Measurements from ENCODE around the gene RMDN2.
"Not testable (repeated sequence)": the region's sequence is repeated elsewhere in the genome, so short reads cannot be mapped to it uniquely, and the experiment has no call there.

The RMDN2 gene

DNA sequence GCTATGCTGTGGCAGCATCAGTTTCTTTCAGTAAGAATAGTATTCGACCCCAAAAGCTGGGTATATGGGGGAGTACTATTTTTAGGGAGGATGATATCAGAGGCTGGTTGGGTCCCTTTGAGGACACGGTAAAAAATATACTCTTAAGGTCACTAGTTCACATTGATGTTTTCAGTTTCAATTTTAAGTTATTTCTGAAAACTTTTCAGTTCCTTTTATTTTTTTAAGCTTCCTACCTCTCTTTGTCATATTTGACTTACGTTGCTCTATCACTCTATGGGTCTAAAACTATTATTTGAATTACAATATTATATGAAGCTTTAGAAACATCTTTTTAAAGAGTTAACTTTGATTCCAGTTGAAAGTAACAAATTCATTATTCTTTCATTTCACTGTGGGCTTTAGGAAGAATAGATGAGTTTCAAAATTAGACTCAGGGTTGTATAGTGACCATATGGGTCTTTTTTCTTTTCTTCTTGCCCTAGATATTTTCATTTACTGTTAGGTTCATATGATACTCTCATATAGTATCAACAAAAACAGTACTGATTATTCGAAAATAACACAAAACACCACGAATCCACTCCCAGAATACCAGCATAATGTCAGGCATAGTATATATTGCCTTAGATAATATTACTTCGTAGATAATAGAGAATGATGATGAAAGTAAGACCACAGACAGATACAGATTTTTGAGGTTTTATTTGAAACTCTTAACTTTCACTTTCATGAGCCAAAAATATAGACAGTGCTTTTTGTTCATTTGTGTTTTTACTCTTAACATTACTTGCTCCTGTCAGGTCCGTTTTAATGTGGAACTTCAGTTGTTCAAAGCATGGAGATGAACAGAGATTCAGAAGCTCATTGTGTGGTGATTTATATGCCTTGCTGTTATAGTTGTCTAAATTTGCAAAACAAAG is 9.8 kb downstream of the RMDN2 start:
- DNase-seq: no peak

DNA sequence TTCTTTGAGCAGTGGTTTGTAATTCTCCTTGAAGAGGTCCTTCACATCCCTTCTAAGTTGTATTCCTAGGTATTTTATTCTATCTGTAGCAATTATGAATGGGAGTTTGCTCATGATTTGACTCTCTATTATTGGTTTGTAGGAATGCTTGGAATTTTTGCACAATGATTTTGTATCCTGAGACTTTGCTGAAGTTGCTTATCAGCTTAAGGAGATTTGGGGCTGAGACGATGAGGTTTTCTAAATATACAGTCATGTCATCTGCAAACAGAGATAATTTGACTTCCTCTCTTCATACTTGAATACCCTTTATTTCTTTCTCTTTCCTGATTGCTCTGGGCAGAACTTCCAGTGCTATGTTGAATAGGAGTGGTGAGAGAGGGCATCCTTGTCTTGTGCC is 12.5 kb downstream of the RMDN2 start:
- DNase-seq: not testable (repeated sequence)

DNA sequence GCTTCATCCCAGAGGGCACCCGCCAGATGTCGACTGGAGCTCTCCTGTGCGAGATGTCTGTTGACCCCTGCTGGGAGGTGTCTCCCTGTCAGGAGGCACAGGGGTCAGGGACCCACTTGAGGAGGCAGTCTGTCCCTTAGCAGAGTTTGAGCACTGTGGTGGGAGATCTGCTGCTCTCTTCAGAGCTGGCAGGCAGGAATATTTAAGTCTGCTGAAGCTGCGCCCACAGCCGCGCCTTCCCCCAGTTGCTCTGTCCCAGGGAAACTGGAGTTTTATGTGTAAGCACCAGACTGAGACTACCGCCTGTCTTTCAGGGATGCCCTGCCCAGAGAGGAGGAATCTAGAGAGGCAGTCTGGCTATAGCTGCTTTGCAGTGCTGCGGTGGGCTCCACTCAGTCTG is 16.2 kb downstream of the RMDN2 start:
- DNase-seq: not testable (repeated sequence)

DNA sequence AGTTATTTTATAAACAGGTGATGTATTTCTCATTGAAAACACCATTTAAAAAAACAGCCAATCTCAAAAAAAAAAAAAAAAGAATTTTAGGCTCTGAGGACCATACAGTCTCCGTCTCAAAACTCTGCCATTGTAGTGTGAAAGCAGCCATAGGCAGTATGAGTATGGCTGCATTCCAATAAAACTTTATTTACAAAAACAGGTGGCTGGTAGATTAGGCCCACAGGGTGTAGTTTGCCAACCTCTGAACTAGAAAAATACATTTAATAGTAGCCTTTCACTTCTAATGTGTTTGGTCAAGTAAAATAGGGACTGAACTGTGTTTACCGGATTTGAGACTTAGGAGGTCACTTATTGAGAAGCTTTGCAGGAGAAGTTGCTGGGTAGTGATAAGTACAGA is 19.2 kb downstream of the RMDN2 start:
- DNase-seq: no peak

DNA sequence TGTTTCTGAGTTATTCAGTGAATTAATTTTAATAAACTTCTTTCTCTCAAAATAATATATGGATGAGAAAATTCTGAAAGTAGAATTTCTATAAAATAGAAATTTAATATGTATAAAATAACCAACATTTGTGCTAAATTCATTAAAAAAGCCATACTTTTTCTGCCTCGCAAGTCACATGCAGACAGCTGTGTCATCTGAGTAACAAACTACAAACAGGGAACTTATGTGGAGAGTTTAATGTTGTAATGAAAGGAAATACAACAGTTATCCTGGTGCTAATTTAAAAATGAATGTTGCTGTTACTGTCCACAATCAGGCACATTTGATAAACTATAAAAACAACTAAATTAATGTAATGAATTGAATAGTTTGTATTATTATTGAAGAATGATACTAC is 22.2 kb downstream of the RMDN2 start:
- DNase-seq: no peak

DNA sequence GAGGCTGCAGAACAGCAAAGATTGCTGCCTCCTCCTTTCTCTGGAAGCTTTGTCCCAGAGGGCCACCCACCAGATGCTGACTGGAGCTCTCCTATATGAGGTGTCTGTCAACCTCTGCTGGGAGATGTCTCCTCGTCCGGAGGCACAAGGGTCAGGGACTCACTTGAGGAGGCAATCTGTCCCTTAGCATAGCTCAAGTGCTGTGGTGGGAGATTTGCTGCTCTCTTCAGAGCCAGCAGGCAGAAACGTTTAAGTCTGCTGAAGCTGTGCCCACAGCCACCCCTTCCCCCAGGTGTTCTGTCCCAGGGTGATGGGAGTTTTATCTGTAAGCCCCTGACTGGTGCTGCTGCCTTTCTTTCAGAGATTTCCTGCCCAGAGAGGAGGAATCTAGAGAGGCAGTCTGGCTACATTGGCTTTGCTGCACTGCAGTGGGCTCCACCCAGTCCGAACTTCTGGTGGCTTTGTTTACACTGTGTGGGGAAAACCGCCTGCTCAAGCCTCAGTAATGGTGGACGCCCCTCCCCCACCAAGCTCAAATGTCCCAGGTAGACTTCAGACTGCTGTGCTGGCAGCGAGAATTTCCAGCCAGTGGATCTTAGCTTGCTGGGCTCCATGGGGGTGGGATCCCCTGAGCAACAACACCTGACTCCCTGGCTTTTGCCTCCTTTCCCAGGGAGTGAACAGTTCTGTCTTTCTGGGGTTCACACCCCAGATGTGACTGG is 37.1 kb downstream of the RMDN2 start:
- not testable (repeated sequence) for DNase-seq

DNA sequence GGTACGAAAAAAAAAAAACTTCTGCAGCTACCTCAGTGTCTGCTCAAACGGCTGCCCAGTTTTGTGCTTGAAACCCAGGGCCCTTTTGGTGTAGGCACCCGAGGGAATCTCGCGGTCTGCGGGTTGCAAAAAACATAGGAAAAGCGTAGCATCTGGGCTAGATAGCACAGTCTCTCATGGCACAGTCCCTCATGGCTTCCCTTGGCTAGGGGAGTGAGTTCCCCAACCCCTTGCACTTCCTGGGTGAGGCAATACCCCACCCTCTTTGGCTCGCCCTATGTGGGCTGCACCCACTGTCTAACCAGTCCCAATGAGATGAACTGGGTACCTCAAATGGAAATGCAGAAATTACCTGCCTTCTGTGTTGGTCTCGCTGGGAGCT is 37.6 kb downstream of the RMDN2 start:
- DNase-seq: not testable (repeated sequence)

DNA sequence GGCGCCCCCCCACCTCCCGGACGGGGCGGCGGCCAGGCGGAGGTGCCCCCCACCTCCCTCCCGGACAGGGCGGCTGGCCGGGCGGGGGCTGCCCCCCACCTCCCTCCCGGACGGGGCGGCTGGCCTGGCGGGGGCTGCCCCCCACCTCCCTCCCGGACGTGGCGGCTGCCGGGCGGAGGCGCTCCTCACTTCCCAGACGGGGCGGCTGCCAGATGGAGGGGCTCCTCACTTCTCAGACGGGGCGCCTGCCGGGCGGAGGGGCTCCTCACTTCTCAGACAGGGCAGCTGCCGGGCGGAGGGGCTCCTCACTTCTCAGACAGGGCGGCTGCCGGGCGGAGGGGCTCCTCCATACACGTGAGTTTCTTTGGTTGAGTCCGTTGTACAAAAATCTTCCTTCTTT is 38.8 kb downstream of the RMDN2 start:
- not testable (repeated sequence) for DNase-seq

DNA sequence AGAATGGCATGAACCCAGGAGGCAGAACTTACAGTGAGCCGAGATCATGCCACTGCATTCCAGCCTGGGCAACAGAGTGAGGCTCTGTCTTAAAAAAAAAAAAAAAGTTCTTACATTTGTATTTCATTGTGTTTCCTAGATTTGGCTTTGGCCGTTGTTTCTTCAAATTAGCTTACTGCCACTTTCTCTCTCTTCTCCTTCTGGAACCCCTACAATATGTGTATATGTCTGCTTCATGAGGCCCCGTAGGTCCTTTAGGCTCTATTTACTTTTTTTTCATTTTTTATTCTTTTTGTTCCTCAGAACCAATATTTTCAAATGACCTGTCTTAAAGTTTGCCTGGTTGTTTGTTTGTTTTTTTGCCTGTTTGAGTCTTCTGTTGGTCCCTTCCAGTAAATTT is 41.2 kb downstream of the RMDN2 start:
- no peak for DNase-seq

DNA sequence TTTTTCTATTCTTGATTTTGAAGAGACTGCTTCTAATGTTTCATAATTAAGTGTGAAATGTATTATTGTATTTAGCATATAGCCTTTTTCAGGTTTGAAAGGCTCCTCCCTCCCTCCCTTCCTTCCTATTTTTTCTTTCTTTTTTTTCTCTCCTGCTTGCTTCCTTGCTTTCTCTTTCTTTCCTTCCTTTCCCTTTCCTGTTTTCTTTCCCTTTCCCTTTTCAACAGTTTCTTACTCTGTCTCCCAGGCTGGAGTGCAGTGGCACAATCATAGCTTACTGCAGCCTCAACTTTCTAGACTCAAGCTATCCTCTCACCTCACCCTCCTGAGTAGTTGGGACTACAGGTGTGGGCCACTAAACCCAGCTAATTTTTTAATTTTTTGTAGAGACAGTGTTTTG is 44.6 kb downstream of the RMDN2 start:
- DNase-seq: no peak

DNA sequence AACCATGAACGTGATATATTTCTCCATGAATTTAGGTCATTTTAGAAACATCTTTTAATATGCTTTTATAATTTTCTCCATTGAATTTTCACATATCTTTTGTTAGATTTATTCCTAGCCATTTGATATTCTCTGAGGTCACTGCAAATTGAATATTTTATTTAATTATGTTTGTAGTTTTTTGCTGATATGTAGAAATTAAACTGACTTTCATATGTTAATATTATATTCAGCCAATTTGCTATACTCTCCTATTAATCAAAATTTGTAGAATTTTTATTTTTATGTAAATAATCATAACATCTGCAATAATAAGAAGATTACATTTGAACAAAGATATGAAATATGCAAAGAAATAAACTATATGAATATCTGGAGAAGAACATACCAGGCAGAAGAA is 46.9 kb downstream of the RMDN2 start:
- no peak for DNase-seq

DNA sequence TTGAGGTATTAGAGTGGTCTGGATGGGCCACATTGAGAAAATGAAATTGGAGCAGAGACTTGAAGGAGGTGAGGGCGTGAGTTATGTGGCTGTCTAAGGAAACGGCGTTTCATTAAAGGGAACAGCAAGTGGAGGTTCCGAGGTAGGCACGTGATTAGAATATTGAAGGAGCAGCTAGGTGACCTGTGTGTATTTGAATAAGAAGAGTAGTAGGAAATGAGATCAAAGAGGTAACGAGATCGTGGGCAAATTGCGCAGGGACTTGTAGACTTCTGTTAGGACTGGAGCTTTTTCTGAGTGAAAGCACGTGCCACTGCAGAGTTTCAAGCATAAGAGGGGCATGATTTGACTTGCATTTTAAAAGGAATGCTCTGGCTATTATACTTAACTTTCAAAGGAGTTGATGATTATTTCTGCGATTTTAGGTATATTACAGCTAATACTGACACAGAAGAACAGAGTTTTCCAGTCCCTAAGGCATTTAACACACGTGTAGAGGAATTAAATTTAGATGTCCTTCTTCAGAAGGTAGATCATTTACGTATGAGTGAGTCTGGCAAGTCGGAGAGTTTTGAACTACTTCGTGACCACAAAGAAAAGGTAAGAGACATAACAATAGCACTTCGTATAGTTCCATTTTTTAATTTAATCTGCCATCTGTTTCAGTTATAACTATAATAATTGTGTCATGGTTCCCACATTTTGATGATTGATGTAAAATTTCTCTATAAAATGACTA is 48.7 kb downstream of the RMDN2 start:
- DNase-seq: no peak

DNA sequence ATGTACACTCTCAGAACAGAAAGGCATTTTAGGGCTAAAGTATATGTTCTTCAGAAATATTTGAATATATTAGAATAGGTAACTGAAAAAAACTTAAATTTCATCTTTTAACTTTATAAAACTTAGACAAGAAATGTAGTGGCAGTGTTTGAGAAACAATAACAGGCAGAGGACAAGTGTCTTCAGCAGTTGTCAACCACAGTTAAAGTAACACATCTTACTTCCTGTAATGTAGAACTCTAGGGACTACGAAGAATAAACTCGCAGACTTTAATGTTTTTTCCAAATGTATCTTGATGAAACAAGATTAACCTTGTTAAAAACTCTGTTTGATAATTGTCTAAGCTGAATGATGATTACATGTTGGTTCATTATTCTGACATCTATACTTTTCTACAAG is 50.7 kb downstream of the RMDN2 start:
- no peak for DNase-seq

DNA sequence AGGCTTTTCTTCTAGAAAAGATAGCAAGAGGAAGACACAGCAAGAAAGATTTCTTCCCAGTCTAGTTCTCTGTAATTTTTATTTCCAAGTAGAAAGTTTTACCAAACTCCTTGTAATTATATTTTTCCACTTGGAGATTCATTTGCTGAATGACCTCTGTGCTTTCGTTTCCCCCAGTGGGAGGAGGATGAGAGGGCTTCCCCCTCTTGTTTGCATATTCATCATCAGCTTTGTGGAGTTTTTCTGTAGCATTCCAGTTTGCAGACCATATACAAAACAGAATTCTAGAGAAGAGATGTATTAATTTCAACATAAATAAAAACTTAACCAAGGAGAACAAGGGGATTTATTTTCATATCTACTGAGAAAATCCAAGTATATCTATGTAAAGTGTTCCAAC is 51.3 kb downstream of the RMDN2 start:
- no peak for DNase-seq

DNA sequence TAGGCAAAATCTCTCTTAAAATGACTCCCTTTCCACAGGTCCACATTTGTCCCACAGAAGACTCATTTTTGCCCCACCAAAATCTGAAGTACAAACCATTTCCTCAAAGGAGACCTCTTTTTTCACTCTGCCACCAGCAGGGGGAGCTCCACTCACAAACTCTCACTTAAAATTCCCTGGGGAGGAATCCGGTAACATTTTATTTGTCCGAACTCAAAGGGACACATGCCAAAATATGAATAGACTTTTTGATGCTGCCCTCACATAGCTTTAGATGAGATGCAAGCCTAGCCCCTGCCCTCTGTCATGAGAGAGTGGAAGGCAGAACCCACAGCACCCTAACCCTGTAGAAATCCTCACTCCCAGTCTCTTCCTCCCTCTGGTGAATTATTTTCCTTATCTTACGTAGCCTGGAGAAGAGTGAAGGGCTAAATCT is 57.1 kb downstream of the RMDN2 start:
- DNase-seq: peak; percentile 48

DNA sequence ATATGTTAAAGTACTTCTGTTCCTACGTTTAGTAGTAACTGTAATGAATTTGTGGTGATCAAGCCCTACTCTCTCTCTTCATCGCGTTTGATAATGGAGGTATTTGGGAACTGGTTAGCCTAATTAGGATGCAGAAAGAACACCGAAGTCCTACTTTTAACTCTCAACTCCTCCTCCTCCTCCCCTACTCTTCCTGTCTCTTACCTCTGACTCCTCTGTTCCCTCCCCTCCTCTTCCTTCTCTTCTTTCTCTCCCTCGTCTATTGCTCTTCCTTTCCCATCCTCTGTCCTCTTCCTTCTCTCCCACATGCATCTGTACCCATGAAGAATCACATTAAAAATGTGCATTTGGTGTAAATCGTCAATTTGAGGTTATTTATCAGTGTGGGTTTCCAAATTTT is 57.8 kb downstream of the RMDN2 start:
- no peak for DNase-seq

DNA sequence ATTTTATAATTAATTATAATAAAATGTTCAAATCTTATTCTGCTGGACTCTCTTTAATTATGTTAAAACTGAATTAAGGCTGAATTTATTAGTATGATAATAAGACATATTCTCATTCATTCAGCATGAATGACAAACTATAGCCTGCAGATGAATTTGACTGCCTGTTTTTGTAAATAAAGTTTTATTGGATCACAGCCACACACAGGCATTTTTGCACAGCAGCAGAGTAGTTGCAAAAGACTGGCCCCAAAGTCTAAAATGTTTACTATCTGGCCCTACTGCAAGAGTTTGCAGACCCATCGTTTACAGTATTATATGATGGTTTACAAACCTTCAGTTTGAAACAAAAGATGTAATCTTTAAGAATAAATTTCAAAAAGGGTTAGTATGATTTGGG is 58.6 kb downstream of the RMDN2 start:
- no peak for DNase-seq

DNA sequence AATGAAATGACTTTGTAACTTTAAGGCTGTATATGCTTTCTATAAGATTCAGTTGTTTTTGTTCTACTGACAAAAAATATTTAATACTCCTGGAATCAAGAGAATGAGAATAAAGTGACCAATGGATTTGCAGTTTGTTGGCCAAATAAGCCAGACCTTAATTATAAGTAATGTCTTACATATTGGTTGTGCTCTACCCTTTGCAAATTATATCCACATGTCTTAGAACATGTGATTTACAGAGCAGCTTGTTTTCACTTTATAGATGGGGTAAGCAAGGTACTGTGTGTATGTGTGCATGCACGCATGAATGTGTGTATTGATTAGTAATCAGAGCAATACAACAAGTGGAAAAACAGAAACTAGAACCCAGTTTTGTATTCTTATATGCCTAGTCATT is 59.1 kb downstream of the RMDN2 start:
- DNase-seq: no peak

DNA sequence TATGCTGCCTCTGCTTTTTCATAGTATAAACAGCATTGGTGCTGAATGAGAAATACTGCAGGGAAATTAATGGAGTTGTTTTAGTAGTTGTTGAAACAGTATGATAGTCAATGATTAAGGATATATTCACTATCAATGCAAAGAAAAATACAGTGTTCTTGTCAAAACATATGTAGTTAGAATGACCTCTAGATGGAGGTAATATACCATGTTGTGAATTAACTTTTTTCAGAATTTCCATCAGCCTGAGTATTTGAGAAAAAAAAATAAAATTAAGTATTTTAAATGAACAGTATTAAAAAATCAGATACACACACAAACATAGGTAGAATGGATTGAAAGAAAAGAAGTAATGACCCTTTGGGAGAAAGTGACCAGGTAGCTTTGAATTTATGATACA is 59.5 kb downstream of the RMDN2 start:
- no peak for DNase-seq

DNA sequence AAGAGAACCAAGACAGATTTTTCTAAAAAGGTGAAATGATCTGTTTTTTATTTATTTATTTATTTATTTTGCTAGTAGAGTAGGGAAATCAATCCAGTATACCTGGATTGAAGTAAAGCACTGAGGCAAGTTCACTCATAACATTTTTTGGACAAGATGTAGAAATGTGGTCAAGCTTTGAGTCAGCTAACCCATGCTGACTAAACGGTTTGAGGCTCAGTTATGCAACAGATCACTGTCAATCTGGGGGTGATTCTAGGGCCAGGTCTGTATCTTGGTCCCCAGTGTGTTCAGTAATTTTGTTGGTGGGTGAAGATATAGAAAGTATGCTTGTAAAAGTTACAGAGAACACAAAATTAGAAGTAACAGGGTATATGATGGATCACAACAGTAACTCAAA is 60.2 kb downstream of the RMDN2 start:
- no peak for DNase-seq

DNA sequence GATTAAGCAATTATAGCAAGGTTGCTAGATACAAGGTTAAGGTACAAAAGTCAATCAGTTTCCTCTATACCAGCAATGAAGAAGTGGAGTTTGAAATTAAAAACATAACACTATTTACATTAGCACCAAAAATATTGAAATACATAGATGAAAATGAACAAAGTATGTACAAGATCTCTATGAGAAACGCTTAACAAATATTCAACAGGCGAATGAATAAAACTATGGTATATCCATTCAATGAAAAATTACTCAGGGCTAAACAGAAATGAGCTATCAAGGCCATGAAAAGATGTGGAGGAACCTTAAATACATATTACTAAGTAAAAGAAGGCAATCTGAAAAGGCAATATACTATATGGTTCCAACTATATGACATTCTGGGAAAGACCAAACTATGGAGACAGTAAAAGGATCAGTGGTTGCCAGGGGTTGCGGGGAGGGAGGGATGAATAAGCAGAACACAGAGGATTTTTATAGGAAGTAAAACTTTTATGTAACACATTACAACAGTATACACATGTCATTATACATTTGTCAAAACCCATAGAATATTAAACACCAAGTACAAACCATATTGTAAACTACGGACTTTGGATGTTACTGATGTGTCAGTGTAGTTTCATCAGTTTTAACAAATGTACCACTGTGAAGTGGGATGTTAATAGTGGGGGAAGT is 62.1 kb downstream of the RMDN2 start:
- DNase-seq: no peak

DNA sequence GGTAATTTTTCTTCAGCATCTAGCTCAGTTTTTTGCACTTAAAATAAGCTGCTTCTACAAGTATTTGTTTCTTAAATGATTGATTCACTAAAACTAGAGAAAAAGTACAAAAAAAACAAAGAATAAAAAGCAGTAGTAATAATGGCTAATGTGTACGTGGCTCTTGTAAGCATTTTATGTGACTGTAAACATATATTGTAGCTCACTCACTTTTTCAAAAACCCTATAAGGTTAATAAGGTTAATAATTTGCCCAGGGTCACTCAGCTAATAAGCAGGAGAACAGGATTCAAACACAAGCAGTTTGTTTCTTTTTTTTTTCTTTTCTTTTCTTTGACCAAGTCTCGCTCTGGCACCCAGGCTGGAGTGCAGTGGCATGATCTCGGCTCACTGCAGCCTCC is 67.5 kb downstream of the RMDN2 start:
- no peak for DNase-seq

DNA sequence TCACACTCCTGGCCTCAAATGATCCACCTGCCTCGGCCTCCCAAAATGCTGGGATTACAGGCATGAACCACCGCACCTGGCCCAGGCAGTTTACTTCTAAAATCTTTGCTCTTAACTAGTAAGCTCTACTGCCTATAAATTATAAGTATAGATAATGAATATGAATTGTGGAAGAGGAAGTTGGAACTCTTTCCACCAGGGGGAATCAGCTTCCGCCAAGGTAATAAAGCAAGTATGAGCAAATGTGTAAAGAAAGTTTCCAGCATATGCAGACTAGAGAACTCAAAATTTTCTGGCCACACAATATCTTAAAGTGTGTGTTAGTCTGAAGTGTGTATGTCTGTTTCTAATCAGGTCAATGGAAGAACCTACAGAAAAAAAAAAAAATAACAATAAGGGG is 68.1 kb downstream of the RMDN2 start:
- no peak for DNase-seq

Measured in left hindlimb (tissue), 1 donor.